ENCODE data around the gene ADAMTS2.

ADAMTS2 gene

DNA sequence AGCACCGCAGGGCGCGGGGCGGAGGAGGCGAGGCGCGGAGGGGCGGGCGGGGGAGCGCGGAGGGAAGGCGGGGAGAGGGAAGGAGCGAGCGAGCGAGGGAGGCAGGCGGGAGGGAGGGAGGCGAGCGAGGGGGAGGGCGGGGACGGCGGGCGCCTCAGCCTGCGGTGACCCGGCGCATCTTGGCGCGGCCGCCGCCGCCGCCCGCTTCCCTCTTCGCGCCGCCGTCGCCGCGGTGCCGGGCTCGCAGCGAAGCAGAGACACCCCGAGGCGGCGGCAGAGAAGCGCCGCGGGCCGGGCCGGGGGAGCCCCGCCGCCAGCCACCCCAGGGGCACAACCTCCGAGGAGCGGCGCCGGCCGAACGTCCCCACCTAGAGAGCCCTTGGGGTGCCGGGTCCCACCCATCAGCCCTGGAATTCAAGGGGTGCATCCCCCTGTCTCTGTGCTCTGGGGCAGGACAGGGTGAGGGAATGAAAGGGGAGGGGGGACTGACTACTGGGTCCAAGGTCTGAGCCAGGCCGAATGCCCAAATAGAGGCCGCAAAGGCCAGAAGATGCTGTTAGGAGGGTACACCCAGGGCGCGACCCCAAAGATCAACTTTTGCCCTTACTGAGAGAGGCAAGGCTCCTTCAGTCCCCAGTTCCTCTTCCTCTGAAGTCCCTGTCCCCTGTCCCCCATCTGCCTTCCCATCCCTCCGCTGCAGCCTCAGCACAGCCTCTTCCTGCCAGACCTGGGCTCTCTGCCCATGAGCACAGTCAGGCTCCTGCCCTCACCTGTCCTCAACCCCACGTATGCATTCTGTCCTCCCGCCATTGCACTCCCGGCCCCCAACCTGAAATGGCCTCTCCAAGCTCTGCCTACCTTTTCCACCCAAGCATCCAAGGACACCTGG lies at the start of gene ADAMTS2:
TSS of gene ADAMTS2 (minus strand) at position 29 of the 889 bp plus-strand sequence. CDS start 133 bp downstream, outside the sequence.
- TF ChIP-seq, protein P1, sequence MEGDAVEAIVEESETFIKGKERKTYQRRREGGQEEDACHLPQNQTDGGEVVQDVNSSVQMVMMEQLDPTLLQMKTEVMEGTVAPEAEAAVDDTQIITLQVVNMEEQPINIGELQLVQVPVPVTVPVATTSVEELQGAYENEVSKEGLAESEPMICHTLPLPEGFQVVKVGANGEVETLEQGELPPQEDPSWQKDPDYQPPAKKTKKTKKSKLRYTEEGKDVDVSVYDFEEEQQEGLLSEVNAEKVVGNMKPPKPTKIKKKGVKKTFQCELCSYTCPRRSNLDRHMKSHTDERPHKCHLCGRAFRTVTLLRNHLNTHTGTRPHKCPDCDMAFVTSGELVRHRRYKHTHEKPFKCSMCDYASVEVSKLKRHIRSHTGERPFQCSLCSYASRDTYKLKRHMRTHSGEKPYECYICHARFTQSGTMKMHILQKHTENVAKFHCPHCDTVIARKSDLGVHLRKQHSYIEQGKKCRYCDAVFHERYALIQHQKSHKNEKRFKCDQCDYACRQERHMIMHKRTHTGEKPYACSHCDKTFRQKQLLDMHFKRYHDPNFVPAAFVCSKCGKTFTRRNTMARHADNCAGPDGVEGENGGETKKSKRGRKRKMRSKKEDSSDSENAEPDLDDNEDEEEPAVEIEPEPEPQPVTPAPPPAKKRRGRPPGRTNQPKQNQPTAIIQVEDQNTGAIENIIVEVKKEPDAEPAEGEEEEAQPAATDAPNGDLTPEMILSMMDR (IDR thresholded peaks at IDR 0.05; ENCODE audit: control extremely low read depth, extremely low read depth, low read depth, missing control alignments): no peak
- POLR2A ChIA-PET: interaction anchor here (0.6 kb wide), 1 partner anchor 572 kb away, joined by 7 read pairs; no protein-coding TSS in a partner anchor
- DNase-seq (ENCODE audit: extremely low spot score): no peak
- CTCF ChIA-PET: no interaction called here

DNA sequence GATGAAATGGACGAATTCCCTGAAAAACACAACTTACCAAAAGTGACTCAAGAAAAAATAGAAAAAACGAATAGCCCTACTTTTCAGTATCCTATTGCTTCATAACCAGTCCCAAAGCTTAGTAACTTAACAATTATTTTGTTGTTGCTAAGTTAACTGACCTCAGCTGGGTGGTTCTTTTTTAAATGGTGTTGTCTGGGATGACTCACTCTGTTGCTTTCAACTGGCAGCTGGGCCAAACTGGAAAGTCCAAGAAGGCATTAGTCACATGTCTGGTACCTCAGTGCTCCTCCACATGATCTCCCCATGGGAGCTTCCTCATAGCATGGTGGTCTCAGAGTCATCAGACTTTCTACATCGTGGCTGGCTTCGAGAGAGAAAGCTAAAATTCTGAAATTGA lies 47.8 kb upstream of the ADAMTS2 start:
- ChIA-PET CTCF (no interaction called here), POLR2A (no interaction called here)
- TF ChIP-seq, protein P1 (IDR thresholded peaks at IDR 0.05; ENCODE audit: control extremely low read depth, extremely low read depth, low read depth, missing control alignments): no peak
- DNase-seq (ENCODE audit: extremely low spot score): no peak

DNA sequence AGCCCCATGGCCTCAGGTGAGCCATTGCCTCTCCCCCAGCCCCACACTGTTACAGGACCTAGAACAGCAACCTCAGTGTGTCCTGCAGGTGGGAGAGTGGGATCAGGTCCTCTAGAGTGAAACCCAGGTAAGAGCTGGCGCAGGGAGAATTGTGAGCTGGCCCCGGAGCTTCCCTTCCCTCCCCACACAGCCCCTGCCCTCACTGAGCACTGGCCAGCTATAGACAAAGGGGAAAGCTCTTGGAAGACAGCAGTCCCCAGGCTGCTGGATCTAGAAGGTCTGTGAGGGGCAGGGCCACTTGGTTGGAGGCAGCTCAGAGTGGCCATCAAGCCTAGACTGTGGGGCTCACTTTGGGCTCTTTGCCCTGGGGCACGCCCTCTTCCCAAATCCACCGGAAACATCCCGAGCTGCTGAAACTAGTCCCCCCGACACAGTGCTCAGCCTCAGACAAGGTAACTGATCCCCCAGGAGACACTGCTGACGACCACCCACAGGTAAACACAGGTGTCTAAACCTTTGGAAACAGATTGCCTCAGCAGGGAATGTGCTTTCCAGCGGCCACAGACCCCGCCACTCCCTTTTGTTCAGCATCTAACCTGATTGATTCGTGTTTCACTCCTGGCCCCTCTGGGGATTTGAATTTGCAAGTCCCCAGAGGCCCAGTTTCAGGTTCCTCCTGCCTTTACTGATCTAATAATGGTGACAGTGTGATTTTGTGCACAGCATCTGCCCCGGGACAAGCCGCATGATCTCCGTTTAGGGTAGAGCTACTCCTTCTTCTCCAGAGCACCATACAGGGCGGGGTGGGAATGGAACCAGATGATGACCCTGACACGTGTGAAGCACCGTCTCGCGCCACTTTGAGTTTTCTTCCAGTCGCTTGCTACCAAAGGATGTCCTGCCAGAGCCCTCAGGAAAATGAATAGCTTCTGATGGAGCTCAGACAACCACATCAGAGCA lies 42.2 kb upstream of the ADAMTS2 start:
- TF ChIP-seq, protein P1 (IDR thresholded peaks at IDR 0.05; ENCODE audit: control extremely low read depth, extremely low read depth, low read depth, missing control alignments): no peak
- no peak for DNase-seq (ENCODE audit: extremely low spot score)
- POLR2A ChIA-PET: no interaction called here
- CTCF ChIA-PET: no interaction called here

DNA sequence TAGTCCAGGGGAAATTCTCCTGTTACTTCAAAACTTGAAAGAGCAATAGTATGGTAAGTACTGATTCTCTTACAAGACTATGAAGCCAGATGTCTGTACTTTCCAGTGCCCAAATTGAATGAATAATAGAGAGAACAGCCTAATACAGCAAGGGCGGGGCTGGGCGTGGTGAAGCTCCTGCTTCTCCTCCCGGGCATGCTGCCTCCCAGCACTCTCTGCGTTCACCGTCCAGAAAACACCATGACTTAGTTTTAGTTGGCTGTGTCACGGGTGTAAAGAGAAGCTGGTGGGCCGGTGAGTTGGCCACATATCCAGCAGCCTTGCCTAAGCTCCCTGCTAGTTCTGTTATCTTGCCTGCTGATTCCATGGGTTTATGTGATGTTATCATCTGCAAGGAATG lies 40.7 kb upstream of the ADAMTS2 start:
- POLR2A ChIA-PET: no interaction called here
- DNase-seq (ENCODE audit: extremely low spot score): no peak
- CTCF ChIA-PET: no interaction called here
- TF ChIP-seq, protein P1 (IDR thresholded peaks at IDR 0.05; ENCODE audit: control extremely low read depth, extremely low read depth, low read depth, missing control alignments): no peak

DNA sequence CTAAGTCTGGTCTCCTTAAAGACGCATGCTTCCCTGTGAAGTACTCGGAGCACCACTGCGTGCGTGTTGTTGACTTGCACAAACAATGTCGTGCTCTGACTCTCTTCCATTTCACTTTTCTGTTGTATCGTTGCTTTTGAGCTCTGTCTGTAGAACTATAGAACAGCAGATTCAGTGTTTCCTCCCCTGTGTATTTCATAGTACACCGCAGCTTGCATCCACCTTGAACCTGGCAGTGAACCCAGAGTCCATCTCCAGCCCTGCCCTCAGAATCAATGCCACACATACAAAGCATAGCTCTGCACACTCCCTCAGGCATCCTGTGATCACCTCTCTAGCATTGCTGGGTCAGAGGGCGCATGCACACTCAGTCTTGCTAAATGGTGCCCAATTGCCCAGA lies 37.2 kb upstream of the ADAMTS2 start:
- CTCF ChIA-PET: no interaction called here
- DNase-seq (ENCODE audit: extremely low spot score): no peak
- TF ChIP-seq, protein P1 (IDR thresholded peaks at IDR 0.05; ENCODE audit: control extremely low read depth, extremely low read depth, low read depth, missing control alignments): no peak
- POLR2A ChIA-PET: no interaction called here

DNA sequence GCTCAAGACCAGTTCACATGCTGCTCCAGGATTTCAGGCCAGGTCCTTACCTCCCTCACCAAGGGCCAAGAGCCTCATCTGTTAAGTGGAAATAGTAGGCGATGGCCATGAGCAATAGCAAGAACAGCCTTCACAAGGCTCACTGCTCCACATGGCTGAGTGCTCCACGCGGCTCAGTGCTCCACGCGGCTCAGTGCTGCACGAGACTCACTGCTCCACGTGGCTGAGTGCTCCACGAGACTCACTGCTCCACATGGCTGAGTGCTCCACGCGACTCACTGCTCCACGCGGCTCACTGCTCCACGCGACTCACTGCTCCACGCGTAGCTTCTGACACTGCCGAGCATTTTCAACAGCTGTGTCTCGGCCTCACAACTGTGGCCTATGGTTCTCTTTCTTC lies 36.4 kb upstream of the ADAMTS2 start:
- DNase-seq (ENCODE audit: extremely low spot score): no peak
- TF ChIP-seq, protein P1 (IDR thresholded peaks at IDR 0.05; ENCODE audit: control extremely low read depth, extremely low read depth, low read depth, missing control alignments): no peak
- CTCF ChIA-PET: no interaction called here

More for the DNA sequence above, 36.4 kb upstream of the ADAMTS2 start:
- POLR2A ChIA-PET: no interaction called here
